Loucy (cell line): ENCODE results near the gene DGCR8.

ENCODE experiments used
- H2AFZ ChIP-seq: fragments of 200-600 bp; sonication (generic); 2 replicates; pipeline ENCODE4 v1.6.0; 2016; ENCODE audit warnings: antibody characterized with exemption, mild to moderate bottlenecking, low read length, moderate library complexity
- H3F3A ChIP-seq: fragments of 200-600 bp; 2 replicates; pipeline ENCODE4 v1.6.0; 2016; ENCODE audit warnings: antibody characterized with exemption, low read depth, mild to moderate bottlenecking
- H3K27me3 ChIP-seq: fragments of 200-600 bp; sonication (generic); 2 replicates; pipeline ENCODE4 v1.6.1; 2014; ENCODE audit warnings: low read length, mild to moderate bottlenecking; ENCODE audit not compliant: insufficient read depth, poor library complexity, severe bottlenecking
- H3K36me3 ChIP-seq: fragments of 200-600 bp; sonication (generic); 2 replicates; pipeline ENCODE4 v1.6.1; 2016; ENCODE audit warnings: low read length; ENCODE audit not compliant: insufficient read depth
- H3K4me1 ChIP-seq: fragments of 200-600 bp; sonication (generic); 2 replicates; pipeline ENCODE4 v1.5.1; 2014; ENCODE audit warnings: low read length, mild to moderate bottlenecking; ENCODE audit not compliant: insufficient read depth, poor library complexity, severe bottlenecking
- H3K4me2 ChIP-seq: fragments of 200-600 bp; sonication (generic); 2 replicates; pipeline ENCODE4 v1.6.0; 2014; ENCODE audit warnings: antibody characterized with exemption, low read length, low read depth, mild to moderate bottlenecking; ENCODE audit not compliant: poor library complexity, severe bottlenecking
- H3K4me3 ChIP-seq: fragments of 200-600 bp; sonication (generic); 2 replicates; pipeline ENCODE4 v1.5.1; 2014; ENCODE audit warnings: low read length, mild to moderate bottlenecking, mixed read lengths; ENCODE audit not compliant: poor library complexity, severe bottlenecking
- H3K79me2 ChIP-seq: fragments of 200-600 bp; sonication (generic); 2 replicates; pipeline ENCODE4 v1.6.1; 2014; ENCODE audit warnings: low read length; ENCODE audit not compliant: insufficient read depth
- H3K9ac ChIP-seq: fragments of 200-600 bp; sonication (generic); 2 replicates; pipeline ENCODE4 v1.6.0; 2014; ENCODE audit warnings: mild to moderate bottlenecking, low read depth, low read length, moderate library complexity; ENCODE audit not compliant: poor library complexity, severe bottlenecking
- H3K9me2 ChIP-seq: fragments of 200-600 bp; sonication (generic); replicated peaks from 2 replicates; pipeline ENCODE4 v1.6.1; 2016; ENCODE audit warnings: low read depth, low read length, mixed read lengths
- H3K9me3 ChIP-seq: fragments of 200-600 bp; sonication (generic); 2 replicates; pipeline ENCODE4 v1.6.1; 2014; ENCODE audit warnings: mild to moderate bottlenecking, antibody characterized with exemption, low read length, low read depth; ENCODE audit not compliant: insufficient read depth
- H4K20me1 ChIP-seq: fragments of 200-600 bp; sonication (generic); 2 replicates; pipeline ENCODE4 v1.6.0; 2014; ENCODE audit warnings: antibody characterized with exemption, low read length, mild to moderate bottlenecking; ENCODE audit not compliant: insufficient read depth, poor library complexity, severe bottlenecking
- CTCF ChIP-seq: fragments of 200-600 bp; sonication (generic); conservative IDR thresholded peaks from 2 replicates; pipeline ENCODE4 v1.5.1; 2014; ENCODE audit warnings: mild to moderate bottlenecking, antibody characterized with exemption, low read length
- EZH2phosphoT487 ChIP-seq: fragments of 200-600 bp; IDR thresholded peaks from 2 replicates; pipeline ENCODE4 v1.6.1; 2018; ENCODE audit warnings: antibody characterized with exemption, mild to moderate bottlenecking, moderate library complexity, borderline replicate concordance

DGCR8 gene

GRCh38 chr22:20090730-20091240, 10.7 kb downstream of the DGCR8 start:
- H3K4me3 ChIP-seq, result no peak overlapping the region
- no peak overlapping the region for H2AFZ ChIP-seq
- peaks cover 55% of the 10 kb centered on the region for H3K79me2 ChIP-seq
- H3F3A ChIP-seq, result no peaks in the 10 kb centered on the region
- no peaks in the 10 kb centered on the region for H3K27me3 ChIP-seq
- no peaks in the 10 kb centered on the region for H3K9me3 ChIP-seq
- no peak overlapping the region for H3K9ac ChIP-seq
- peaks cover 99% of the 10 kb centered on the region for H3K36me3 ChIP-seq
- H3K4me1 ChIP-seq, result no peaks in the 10 kb centered on the region
- H3K9me2 ChIP-seq, result no peaks in the 10 kb centered on the region
- H4K20me1 ChIP-seq, result peaks cover 48% of the 10 kb centered on the region
- TF ChIP-seq EZH2phosphoT487 (no peak), CTCF (no peak)
- no peak overlapping the region for H3K4me2 ChIP-seq

DNA sequence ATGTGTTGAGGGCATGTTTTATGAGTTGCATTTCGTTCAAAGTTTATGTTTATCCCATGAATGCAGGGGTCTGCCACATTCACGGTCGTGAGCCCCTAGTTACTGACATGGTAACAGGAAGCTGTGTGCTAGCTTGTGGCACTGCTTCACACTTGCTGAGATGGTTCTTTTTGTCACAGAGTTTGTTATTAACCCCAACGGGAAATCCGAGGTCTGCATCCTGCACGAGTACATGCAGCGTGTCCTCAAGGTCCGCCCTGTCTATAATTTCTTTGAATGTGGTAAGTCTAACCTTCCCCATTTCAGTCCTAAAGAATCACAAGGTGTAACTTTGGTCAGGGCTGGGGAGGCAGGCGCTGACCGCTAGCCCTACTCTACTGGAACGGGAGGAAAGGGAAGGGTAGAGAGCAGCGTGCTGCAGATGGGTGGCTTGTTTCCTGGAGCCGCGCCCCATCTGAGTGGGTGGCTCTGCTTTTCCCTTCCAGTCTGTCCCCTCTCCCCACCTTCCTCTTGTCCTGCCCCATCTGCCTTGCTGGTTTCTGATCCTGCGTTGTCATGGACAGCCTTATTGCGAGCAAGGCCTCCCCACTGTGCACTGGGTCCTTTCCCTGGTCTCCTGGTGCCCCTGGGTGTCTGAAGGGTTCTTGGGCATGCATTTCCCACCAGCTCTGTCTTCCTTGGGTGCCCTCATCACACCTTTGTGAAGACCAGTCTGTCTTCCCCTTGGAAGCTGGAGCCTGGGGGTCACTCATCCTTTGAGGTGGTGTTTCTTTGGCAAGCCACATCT, 11.8 kb downstream of the DGCR8 start:
- H3K36me3 ChIP-seq, result peaks cover 98% of the 10 kb centered on the region
- H3K27me3 ChIP-seq, result no peaks in the 10 kb centered on the region
- no peak overlapping the region for H3K4me2 ChIP-seq

GRCh38 chr22:20092477-20092854, 12.4 kb downstream of the DGCR8 start:
- Histone ChIP-seq H3K4me1 (no peaks in the 10 kb centered on the region), H3K36me3 (peaks cover 98% of the 10 kb centered on the region), H3K9me3 (no peaks in the 10 kb centered on the region), H3K4me3 (no peak overlapping the region), H3F3A (no peaks in the 10 kb centered on the region), H4K20me1 (peaks cover 43% of the 10 kb centered on the region), H3K9me2 (no peaks in the 10 kb centered on the region), H3K27me3 (no peaks in the 10 kb centered on the region), H2AFZ (no peak overlapping the region), H3K9ac (no peak overlapping the region), H3K4me2 (no peak overlapping the region), H3K79me2 (peaks cover 50% of the 10 kb centered on the region)
- TF ChIP-seq CTCF (no peak), EZH2phosphoT487 (no peak)

More for the DNA sequence above, 11.8 kb downstream of the DGCR8 start:
- peaks cover 50% of the 10 kb centered on the region for H3K79me2 ChIP-seq
- no peaks in the 10 kb centered on the region for H3F3A ChIP-seq
- H3K9ac ChIP-seq, result no peak overlapping the region
- no peak overlapping the region for H3K4me3 ChIP-seq
- no peaks in the 10 kb centered on the region for H3K9me3 ChIP-seq
- TF ChIP-seq CTCF, result no peak
- TF ChIP-seq EZH2phosphoT487, result no peak
- H3K9me2 ChIP-seq, result no peaks in the 10 kb centered on the region
- no peak overlapping the region for H2AFZ ChIP-seq
- H3K4me1 ChIP-seq, result no peaks in the 10 kb centered on the region
- H4K20me1 ChIP-seq, result peaks cover 45% of the 10 kb centered on the region
